Tibial nerve (tissue), 3 donors: ENCODE results near the gene SERPINE1.

Experiments
- POLR2A ChIP-seq, 2 donors: fragments of 450-650 bp; IDR thresholded peaks; one replicate each; pipeline ENCODE4 v1.6.1; 2017; ENCODE audit warnings: antibody characterized with exemption in 2 of 2, mild to moderate bottlenecking in 2 of 2, moderate library complexity in 2 of 2
- TF ChIP-seq, protein P1 (sequence below), 5 experiments: fragments of 200-600 bp in 3 of 5; fragments of 450-650 bp in 2 of 5; sonication (generic) in 3 of 5; IDR thresholded peaks; one replicate each; pipeline ENCODE4 v1.5.1; 2016 to 2019; ENCODE audit warnings: antibody characterized with exemption in 5 of 5, mild to moderate bottlenecking in 3 of 5, moderate library complexity in 2 of 5

DNA sequence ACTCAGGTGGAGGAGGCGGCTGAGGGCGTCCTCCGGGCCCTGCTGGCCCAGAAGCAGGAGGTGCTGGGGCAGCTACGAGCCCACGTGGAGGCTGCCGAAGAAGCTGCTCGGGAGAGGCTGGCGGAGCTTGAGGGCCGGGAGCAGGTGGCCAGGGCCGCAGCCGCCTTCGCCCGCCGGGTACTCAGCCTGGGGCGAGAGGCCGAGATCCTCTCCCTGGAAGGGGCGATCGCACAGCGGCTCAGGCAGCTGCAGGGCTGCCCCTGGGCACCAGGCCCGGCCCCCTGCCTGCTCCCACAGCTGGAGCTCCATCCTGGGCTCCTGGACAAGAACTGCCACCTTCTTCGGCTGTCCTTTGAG, 38.9 kb upstream of the SERPINE1 start:
- TF ChIP-seq, protein P1, sequence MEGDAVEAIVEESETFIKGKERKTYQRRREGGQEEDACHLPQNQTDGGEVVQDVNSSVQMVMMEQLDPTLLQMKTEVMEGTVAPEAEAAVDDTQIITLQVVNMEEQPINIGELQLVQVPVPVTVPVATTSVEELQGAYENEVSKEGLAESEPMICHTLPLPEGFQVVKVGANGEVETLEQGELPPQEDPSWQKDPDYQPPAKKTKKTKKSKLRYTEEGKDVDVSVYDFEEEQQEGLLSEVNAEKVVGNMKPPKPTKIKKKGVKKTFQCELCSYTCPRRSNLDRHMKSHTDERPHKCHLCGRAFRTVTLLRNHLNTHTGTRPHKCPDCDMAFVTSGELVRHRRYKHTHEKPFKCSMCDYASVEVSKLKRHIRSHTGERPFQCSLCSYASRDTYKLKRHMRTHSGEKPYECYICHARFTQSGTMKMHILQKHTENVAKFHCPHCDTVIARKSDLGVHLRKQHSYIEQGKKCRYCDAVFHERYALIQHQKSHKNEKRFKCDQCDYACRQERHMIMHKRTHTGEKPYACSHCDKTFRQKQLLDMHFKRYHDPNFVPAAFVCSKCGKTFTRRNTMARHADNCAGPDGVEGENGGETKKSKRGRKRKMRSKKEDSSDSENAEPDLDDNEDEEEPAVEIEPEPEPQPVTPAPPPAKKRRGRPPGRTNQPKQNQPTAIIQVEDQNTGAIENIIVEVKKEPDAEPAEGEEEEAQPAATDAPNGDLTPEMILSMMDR (IDR thresholded peaks at IDR 0.05): no peak
- TF ChIP-seq POLR2A (IDR thresholded peaks at IDR 0.05): no peak
